Progenitor cell of endocrine pancreas (in vitro differentiated cells): ENCODE measurements around the gene PKDCC. TPM values are rescaled to one million over a fixed set of nuclear protein-coding genes. Genes with fewer than 3 reads are reported as not detected.
"Not testable (repeated sequence)": the region's sequence is repeated elsewhere in the genome, so short reads cannot be mapped to it uniquely, and the experiment has no call there.

ENCODE experiments used
- DNase-seq: peaks from one replicate; pipeline ENCODE4 v3.0.0; 2021; ENCODE audit warnings: low spot score; ENCODE audit not compliant: unreplicated experiment
- H3K27ac Mint-ChIP-seq: 2 replicates; pipeline ENCODE4 v1.8.0; 2021; ENCODE audit warnings: mild to moderate bottlenecking, moderate library complexity, mixed read lengths
- H3K27me3 Mint-ChIP-seq: 2 replicates; pipeline ENCODE4 v1.8.0; 2021; ENCODE audit warnings: mixed read lengths
- H3K36me3 Mint-ChIP-seq: 2 replicates; pipeline ENCODE4 v1.8.0; 2022; ENCODE audit warnings: mixed read lengths; ENCODE audit not compliant: insufficient read depth
- H3K4me1 Mint-ChIP-seq: 2 replicates; pipeline ENCODE4 v1.8.0; 2021; ENCODE audit warnings: low read depth, mixed read lengths
- H3K4me3 Mint-ChIP-seq: 2 replicates; pipeline ENCODE4 v1.8.0; 2021; ENCODE audit warnings: low read depth, mild to moderate bottlenecking, moderate library complexity, mixed read lengths
- H3K9me3 Mint-ChIP-seq: 2 replicates; pipeline ENCODE4 v1.8.0; 2021; ENCODE audit warnings: low read depth, mixed read lengths
- total RNA-seq: library from RNA; stranded (reverse); gene quantifications from 2 replicates; pipeline ENCODE4 v1.2.1, GENCODE V29; 2021
- TF ChIP-seq, protein P1 (sequence below): fragments of 200-600 bp; sonication (generic); IDR thresholded peaks from one replicate; pipeline ENCODE4 v1.5.0; 2021; ENCODE audit warnings: antibody characterized with exemption, mild to moderate bottlenecking; ENCODE audit not compliant: unreplicated experiment

PKDCC gene
- total RNA-seq, 1 donor from 2014 or later, result 335 TPM

GRCh38 chr2:42064417-42064942 is 16.7 kb downstream of the PKDCC start:
- TF ChIP-seq, protein P1, sequence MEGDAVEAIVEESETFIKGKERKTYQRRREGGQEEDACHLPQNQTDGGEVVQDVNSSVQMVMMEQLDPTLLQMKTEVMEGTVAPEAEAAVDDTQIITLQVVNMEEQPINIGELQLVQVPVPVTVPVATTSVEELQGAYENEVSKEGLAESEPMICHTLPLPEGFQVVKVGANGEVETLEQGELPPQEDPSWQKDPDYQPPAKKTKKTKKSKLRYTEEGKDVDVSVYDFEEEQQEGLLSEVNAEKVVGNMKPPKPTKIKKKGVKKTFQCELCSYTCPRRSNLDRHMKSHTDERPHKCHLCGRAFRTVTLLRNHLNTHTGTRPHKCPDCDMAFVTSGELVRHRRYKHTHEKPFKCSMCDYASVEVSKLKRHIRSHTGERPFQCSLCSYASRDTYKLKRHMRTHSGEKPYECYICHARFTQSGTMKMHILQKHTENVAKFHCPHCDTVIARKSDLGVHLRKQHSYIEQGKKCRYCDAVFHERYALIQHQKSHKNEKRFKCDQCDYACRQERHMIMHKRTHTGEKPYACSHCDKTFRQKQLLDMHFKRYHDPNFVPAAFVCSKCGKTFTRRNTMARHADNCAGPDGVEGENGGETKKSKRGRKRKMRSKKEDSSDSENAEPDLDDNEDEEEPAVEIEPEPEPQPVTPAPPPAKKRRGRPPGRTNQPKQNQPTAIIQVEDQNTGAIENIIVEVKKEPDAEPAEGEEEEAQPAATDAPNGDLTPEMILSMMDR, result no peak
- peaks cover 6% of the 10 kb centered on the region for H3K27me3 Mint-ChIP-seq
- H3K4me3 Mint-ChIP-seq, result no peak overlapping the region
- no peak for DNase-seq
- H3K36me3 Mint-ChIP-seq, result peaks cover 2% of the 10 kb centered on the region
- H3K27ac Mint-ChIP-seq, result peak overlapping the region; percentile 92
- H3K4me1 Mint-ChIP-seq, result peaks cover 31% of the 10 kb centered on the region
- no peaks in the 10 kb centered on the region for H3K9me3 Mint-ChIP-seq

GRCh38 chr2:42065753-42066152 is 17.9 kb downstream of the PKDCC start:
- not testable (repeated sequence) for H3K27me3 Mint-ChIP-seq, H3K27ac Mint-ChIP-seq, H3K9me3 Mint-ChIP-seq, DNase-seq, H3K4me3 Mint-ChIP-seq, H3K36me3 Mint-ChIP-seq
- peaks cover 31% of the 10 kb centered on the region for H3K4me1 Mint-ChIP-seq

DNA sequence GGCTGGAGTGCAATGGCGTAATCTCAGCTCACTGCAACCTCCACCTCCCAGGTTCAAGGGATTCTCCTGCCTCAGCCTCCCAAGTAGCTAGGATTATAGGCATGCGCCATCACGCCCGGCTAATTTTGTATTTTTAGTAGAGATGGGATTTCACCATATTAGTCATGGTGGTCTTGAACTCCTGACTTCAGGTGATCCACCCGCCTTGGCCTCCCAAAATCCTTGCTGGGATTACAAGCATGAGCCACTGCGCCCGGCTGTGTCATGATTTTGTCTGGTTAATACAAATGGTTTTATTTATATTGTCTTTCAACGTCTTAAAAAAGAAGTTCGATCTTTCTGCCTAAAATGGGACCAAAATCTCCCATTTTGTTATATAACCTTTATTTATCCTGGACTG is 19.2 kb downstream of the PKDCC start:
- H3K27me3 Mint-ChIP-seq, DNase-seq, H3K4me3 Mint-ChIP-seq, H3K27ac Mint-ChIP-seq, H3K36me3 Mint-ChIP-seq, H3K9me3 Mint-ChIP-seq: not testable (repeated sequence)
- H3K4me1 Mint-ChIP-seq, result peaks cover 29% of the 10 kb centered on the region

DNA sequence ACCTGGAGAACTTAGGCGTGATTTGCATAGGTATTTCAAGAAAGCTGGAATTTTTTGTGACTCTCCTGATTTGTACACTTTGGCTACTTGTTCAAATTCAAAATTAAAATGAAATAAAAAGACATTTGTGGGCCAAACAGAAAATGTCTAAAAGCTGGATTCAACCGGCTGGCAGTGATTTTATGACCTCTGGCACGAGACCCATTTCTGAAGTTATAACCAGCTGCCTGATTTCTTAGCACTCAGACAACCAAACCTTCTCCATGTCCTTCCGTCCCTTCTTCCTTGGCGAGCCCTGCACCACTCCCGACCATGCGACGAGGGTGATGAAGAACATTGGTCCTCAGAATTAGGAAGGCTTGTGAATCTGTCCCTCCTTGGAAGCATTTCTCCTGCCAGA is 19.7 kb downstream of the PKDCC start:
- Mint-ChIP-seq H3K36me3 (no peaks in the 10 kb centered on the region), H3K27me3 (peaks cover 7% of the 10 kb centered on the region), H3K4me1 (peaks cover 34% of the 10 kb centered on the region), H3K9me3 (no peaks in the 10 kb centered on the region), H3K4me3 (no peak overlapping the region), H3K27ac (no peak overlapping the region)
- TF ChIP-seq, protein P1, result no peak
- no peak for DNase-seq

GRCh38 chr2:42068571-42069178 is 20.9 kb downstream of the PKDCC start:
- Mint-ChIP-seq H3K4me1 (peaks cover 34% of the 10 kb centered on the region), H3K36me3 (no peaks in the 10 kb centered on the region), H3K4me3 (no peak overlapping the region), H3K9me3 (no peaks in the 10 kb centered on the region), H3K27ac (no peak overlapping the region), H3K27me3 (peaks cover 7% of the 10 kb centered on the region)
- no peak for DNase-seq
- TF ChIP-seq, protein P1, result no peak

GRCh38 chr2:42069568-42069967 is 21.7 kb downstream of the PKDCC start:
- H3K4me1 Mint-ChIP-seq, result peaks cover 25% of the 10 kb centered on the region
- TF ChIP-seq, protein P1, result no peak
- peak overlapping the region; percentile 85 for H3K27ac Mint-ChIP-seq
- no peaks in the 10 kb centered on the region for H3K9me3 Mint-ChIP-seq
- no peak overlapping the region for H3K4me3 Mint-ChIP-seq
- H3K36me3 Mint-ChIP-seq, result no peaks in the 10 kb centered on the region
- no peak for DNase-seq
- H3K27me3 Mint-ChIP-seq, result peaks cover 7% of the 10 kb centered on the region
